NCI-H748 (cell line): ENCODE measurements around the gene PTPN2.

Experiments used
- DNase-seq: peaks from one replicate; lab custom pipeline; 2025; ENCODE audit not compliant: unreplicated experiment; lab: John Stamatoyannopoulos, UW

Gene PTPN2

GRCh38 chr18:12750076-12750714 is 133.8 kb downstream of the PTPN2 start:
- no peak for DNase-seq

GRCh38 chr18:12749121-12749520 is 134.9 kb downstream of the PTPN2 start:
- no peak for DNase-seq

- DNase-seq: no peak
Observed at GRCh38 chr18:12748671-12749070, 135.4 kb downstream of the PTPN2 start.

GRCh38 chr18:12747530-12748315 is 136.3 kb downstream of the PTPN2 start:
- no peak for DNase-seq

- no peak for DNase-seq
Observed at GRCh38 chr18:12745095-12745795, 138.8 kb downstream of the PTPN2 start.

GRCh38 chr18:12744103-12744502 is 139.9 kb downstream of the PTPN2 start:
- peak; percentile 35 for DNase-seq

GRCh38 chr18:12742453-12742852 is 141.6 kb downstream of the PTPN2 start:
- no peak for DNase-seq
